ENCODE measurements around the gene SCYL1.

- peak; percentile 34; the same call in 1 of the 2 replicates for TF ChIP-seq CTCF (IDR thresholded peaks at IDR 0.05; ENCODE audit: low read depth, low read length)
- TF ChIP-seq EZH2phosphoT487 (IDR thresholded peaks at IDR 0.05; ENCODE audit: low read depth) = no peak
These were observed 37.2 kb upstream of the SCYL1 start for GRCh38 chr11:65487467-65488272.

Measured in OCI-LY3 (cell line).